GM18520 (cell line): ENCODE measurements around the gene KRT81.
"Not testable (repeated sequence)": the region's sequence is repeated elsewhere in the genome, so short reads cannot be mapped to it uniquely, and the experiment has no call there.

Experiments
- ATAC-seq: cut with Tn5 transposase; IDR thresholded peaks from one replicate; pipeline ENCODE4 v1.9.1; 2021; ENCODE audit not compliant: unreplicated experiment

KRT81 gene

GRCh38 chr12:52278575-52279421, 12.5 kb downstream of the KRT81 start:
- no peak for ATAC-seq

- ATAC-seq = no peak
These were observed 13.7 kb downstream of the KRT81 start for GRCh38 chr12:52277486-52278245.

DNA sequence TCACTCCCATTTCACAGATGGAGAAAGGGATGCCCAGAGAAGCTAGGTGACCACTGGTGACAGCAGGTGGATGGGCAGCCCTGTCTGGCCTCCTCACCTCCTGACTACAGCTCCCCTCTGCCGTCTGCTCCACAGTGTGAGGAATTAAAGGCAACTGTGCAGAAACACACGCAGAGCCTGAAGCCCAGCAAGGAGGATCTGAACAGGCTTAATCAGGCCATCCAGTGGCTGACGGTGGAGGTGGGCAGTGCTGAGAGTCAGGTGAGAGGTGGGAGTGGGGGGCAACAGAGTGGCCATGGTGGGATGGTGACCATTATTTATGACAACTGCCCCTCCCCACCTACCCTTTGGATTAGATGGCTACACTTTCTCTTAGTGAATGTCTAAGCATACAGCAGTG, 15.6 kb downstream of the KRT81 start:
- ATAC-seq = no peak

DNA sequence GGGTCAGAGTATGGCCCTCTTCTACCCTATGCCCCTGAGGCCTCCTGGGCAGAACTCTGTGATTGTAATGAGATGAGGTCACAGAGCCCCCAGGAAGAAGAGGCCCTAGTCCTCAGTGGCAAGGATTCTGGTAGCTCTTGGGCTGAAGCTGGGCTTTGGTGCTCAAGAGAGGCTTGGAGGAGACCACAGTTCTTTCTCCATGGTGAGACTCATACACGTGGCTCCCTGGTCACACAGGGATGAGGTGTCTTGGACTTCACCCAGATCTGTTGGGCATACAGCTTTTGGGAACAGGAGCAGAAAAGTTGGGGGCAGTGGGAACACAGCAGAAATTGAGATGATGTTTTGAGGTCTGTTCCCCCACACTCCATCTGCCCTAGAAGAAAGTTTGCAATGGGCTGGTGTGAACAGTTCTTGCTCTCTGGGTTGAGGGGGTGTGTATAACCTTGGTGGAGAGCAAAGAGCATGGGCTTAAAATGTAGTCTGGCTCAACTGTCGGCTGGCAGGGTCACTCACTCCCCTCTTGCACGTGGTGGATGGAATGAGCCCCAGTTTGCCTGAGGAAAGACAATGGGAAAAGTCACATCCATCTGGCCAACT, 16.7 kb downstream of the KRT81 start, which contains the start of gene KRT86:
TSS of gene KRT86 (plus strand) at position 125 of the 600 bp plus-strand sequence. CDS start 27,272 bp downstream, outside the sequence.
- ATAC-seq = no peak

DNA sequence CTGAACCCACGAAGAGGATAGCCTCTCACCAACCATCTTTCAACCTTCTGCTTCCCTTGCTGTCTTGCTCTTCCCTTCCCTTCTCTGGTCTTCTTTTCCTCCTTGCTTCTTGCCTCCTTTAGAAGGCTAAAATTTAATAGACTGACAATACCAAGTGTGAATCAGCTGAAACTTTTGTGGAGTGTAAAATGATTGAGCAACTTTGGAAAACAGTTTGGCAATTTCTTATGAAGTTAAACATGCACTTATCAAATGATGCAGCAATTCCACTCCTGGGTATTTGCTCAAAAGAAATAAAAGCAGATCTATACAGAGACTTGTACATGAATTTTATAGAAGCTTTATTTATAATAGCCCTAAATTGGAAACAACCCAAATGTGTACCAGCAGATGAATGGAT, 20.2 kb downstream of the KRT81 start:
- ATAC-seq = no peak

GRCh38 chr12:52270541-52271070, 20.7 kb downstream of the KRT81 start:
- ATAC-seq = no peak

- ATAC-seq = no peak
These were observed 23.1 kb downstream of the KRT81 start for GRCh38 chr12:52268212-52268611.

DNA sequence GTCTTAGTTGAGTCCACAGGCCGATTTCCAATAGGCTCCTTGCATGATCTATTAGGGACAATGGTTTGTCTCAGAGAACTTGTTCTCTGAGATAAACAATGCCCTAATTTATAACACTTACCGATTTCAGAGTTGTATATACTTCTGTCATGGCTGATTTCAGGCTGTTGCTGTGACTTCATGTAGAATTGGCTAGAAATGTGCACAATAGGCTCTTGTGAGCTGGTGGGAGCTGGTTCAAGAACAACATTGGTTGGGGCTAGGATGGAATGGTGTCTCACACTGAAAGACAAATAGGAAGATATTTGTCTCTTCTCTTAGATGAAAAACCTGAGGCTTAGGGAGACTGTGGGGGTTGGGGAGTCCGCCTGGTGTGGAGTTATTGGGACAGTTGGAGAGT, 23.6 kb downstream of the KRT81 start:
- ATAC-seq = no peak

DNA sequence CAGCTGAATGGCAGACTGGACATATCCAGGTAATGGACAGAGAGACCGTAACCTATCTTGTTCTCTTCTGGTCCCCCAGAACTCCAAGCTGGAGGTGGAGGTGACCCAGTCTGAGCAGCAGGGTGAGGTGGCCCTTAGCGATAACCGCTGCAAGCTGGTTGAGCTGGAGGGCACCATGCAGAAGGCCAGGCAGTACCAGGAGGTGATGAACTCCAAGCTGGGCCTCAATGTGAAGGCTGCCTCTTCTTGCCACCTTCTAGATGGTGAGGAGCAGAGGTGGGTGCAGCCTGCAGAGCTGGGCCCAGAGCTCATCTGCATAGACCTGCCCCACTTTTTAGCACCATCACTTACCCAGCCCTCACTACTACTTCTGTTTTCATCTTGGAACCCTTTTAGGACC, 24.1 kb downstream of the KRT81 start:
- no peak for ATAC-seq

DNA sequence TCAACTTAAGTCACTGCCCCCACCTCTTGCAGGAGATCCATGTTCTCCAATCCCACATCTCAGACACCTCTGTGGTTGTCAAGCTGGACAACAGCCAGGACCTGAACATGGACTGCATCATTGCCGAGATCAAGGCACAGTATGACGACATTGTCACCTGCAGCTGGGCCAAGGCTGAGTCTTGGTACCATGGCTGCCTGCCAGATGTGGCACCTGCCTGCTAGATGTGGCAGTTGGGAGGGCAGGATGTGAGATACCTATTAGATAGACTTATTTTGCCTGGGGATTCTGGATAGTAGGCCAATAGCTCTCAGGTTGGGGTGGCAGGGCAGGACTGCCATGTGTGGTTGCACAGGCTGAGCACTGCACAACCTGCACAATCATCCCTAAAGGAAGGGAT, 24.8 kb downstream of the KRT81 start:
- no peak for ATAC-seq

- ATAC-seq = no peak
These were observed 26.9 kb downstream of the KRT81 start for GRCh38 chr12:52264435-52264825.

DNA sequence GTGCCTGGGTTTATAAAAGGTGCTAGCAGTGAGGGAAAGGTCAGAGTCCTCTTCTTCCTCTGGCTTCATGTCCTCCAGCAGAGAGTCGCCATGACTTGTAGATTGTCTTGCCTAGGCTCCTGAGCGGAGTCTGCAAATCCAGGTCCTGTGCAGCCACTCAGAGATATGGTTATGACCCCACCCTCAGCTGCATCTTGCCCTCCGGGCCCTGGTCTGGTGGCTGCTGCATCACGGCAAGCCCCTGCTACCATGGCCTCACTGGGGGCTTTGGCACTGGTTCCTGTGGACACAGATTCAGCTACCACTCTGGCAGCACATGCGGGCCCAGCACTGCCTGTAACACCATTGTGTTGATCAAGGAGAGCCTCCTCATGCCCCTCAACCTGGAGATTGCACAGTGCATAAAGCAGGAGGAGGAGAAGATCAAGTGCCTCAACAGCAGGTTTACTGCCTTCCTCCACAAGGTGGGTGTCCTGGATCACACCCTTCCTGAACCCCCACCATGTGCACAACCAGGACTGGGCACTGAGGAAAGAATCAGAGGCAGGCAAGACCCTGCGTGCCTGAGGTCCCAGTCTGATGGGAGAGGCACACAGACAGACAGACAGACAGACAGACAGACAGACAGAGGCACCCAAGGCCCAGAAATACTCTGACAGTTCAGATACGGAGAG, 27.4 kb downstream of the KRT81 start:
- no peak for ATAC-seq

DNA sequence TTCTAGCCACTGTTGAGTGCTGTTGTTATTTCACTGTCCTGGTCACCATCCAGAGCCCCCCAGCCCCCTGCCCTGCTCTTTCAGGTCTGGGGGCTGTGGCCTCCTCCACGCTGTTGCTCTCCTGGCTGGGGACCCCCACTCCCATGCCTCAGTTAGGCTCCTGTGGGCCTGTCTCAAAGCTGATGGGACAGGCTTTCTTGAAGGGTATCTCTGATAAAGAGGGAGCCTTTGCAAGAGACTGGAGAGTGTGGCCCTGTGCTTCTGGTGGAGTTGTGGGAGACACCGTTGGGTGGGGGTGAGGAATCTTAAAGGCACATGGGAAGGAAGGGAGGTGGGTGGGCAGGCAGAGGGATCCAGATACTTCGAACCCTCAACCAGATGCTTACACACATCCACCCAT, 29.0 kb downstream of the KRT81 start:
- no peak for ATAC-seq

DNA sequence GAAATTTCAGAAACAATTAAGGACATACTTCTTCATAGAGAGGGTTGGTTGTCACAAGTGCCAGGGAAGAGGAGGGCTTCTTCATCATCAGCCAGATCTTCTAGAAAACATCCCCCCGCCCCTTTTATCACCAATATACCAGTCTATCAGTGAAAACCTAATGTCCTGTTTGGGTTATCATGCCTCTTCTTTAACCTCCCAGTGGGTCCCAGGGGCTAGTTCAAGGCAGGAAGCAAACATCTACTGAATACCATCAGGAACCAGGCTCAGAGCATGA, 30.2 kb downstream of the KRT81 start:
- ATAC-seq = no peak

DNA sequence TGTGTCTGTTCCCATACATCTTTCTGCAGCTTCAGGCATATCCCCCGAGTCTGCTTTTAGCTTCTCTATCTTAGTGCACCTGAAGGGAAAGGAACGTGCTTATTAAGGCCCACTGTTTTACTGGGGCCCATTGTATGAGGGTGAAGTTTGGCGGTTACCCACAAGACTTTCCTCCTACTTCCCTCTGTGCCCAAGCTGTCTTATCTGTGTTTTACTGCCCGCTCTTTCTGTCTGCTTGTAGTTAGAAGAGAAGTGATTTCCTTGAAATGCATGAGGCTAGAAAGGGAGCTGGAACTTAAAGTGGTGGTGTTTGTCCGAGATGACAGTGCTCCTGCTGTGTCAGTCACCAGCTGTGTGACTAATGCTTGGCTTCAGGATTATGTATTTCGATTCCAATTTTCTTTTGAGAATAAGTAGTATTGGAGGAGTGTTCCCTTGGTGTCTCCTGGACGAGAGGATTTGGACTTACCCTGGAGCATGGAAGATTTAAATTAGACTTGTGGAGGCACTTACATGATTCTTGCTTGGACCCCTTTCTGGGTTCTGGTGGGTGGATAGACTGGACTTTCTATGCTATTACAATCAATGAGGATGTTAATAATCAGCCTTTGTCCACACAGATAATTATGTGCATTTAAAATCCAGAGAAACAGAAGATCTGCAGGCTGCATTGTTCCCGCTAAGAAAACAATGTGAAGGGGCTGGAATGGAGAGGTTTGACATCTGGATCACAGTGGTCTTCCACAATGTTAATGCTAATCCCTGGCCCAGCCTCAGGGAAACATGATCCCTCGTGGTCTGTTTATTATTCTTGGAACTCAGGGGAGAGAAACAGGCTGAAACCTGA, 30.8 kb downstream of the KRT81 start:
- ATAC-seq = no peak

GRCh38 chr12:52259657-52260243, 31.6 kb downstream of the KRT81 start:
- ATAC-seq = no peak

DNA sequence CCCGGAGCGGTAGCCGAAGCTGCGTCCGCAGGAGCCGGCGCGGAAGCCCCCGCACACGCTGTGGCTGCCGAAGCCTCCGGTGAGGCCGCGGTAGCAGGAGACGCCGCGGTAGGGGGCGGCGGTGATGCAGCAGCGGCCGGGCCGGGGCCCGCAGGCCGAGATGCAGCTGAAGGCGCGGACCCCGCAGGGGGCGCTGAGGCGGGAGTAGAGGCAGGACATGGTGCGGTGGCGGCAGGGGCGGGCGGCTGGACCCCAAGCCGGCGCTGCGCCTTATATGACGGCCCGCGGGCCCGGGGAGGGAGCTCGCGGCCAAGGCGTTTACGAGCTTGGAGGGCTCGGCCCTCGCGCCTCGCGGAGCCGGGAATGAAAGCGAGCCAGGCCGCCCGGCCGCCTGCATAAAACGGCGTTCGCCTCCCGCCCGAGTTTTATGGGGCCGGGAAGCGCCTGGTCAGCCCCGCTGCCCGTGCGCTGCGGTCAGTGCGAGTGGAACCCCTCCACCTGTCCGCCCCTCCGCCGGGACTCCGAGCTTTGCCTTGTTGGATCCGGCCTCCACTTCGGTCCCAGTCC, 32.9 kb downstream of the KRT81 start:
- ATAC-seq = no peak

- ATAC-seq = not testable (repeated sequence)
These were observed 33.4 kb downstream of the KRT81 start for GRCh38 chr12:52257922-52258321.

DNA sequence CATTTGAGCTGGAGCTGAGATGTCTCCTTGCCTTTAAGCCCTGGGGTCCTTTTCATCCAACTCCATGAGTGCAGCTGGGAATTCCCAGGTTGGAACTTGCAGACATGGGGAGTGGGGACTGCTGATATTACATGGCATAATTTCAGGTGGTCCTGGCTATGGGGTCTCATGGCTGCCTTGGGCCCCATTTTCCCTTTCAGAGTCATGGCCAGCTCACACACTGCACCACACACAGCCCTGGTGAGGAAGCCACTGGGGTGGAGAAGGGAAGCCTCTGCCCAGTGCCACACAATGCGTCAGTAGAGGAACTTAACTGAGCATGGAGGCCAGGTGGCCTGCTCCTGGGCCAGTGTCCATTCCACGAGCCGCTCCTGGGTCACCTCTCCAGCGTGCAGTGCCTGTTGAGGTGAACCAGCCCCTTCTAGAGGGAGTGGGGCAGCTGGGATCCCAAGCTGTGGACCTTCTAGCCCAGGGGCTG, 34.2 kb downstream of the KRT81 start:
- ATAC-seq = no peak

GRCh38 chr12:52256584-52256935, 34.8 kb downstream of the KRT81 start:
- ATAC-seq = no peak
